HepG2 (cell line): Measurements from ENCODE around the gene TRPT1. TPM values are rescaled to one million over a fixed set of nuclear protein-coding genes. Genes with fewer than 3 reads are reported as not detected.
A peak's percentile ranks its signal among the peaks of the same experiment; 100 is the strongest.

Source experiments
- ATAC-seq: fragments of 200-7000 bp; cut with Tn5 transposase; 3 replicates; pipeline ENCODE4 v1.9.1; 2020; ENCODE audit warnings: mild to moderate bottlenecking, moderate library complexity
- BruUV-seq: library from RNA; stranded (reverse); fragments of 400-500 nt; replicated peaks from 2 replicates; lab custom pipeline; 2021; lab: Mats Ljungman, UMichigan
- CTCF ChIA-PET: fragments of 300-600 bp; formaldehyde crosslinking; extraction: SDS; loops from one replicate; lab custom pipeline; 2021; ENCODE audit warnings: low total read pairs, inconsistent platforms, low intra/inter-chr PET ratio; lab: Yijun Ruan, JAX
- POLR2A ChIA-PET: fragments of 350-600 bp; sonication (Branson Sonifier 250); formaldehyde crosslinking; loops from one replicate; lab custom pipeline; 2020; ENCODE audit warnings: antibody characterized with exemption, inconsistent platforms; lab: Yijun Ruan, JAX
- DNase-seq: peaks from one replicate; pipeline ENCODE4 v3.0.0-alpha.2; 2015; ENCODE audit warnings: low spot score
- FAIRE-seq: peaks from 3 replicates; lab custom pipeline; 2011; peaks lifted over from hg19 to GRCh38; lab: Jason Lieb, UNC
- H2AFZ ChIP-seq: one replicate; pipeline ENCODE4 v1.6.1; 2011; ENCODE audit warnings: low read length, inconsistent platforms
- H3K27ac ChIP-seq: fragments of 300-600 bp; 3 replicates; pipeline ENCODE4 v1.8.0; 2011; ENCODE audit warnings: mixed run types, mild to moderate bottlenecking, mixed read lengths, low read length, inconsistent platforms; ENCODE audit not compliant: insufficient read depth; ENCODE audit errors: extremely low read length
- H3K27me3 ChIP-seq, 2 experiments: fragments of 200-600 bp in 1 of 2; 2 replicates in 1 of 2; 3 replicates in 1 of 2; pipeline versions ENCODE4 v1.6.0 to v1.8.0; 2011; ENCODE audit warnings: low read length in 2 of 2, mild to moderate bottlenecking in 2 of 2, moderate library complexity in 2 of 2, inconsistent platforms in 1 of 2; ENCODE audit not compliant: insufficient read depth in 2 of 2, control insufficient read depth in 1 of 2
- H3K36me3 ChIP-seq, 2 experiments: fragments of 200-600 bp in 1 of 2; replicated peaks in 1 of 2; 2 replicates in 1 of 2; 3 replicates in 1 of 2; pipeline versions ENCODE4 v1.5.1 to v1.8.0; 2011; ENCODE audit warnings: low read length in 2 of 2, inconsistent platforms in 1 of 2; ENCODE audit not compliant: insufficient read depth in 2 of 2, control insufficient read depth in 1 of 2
- H3K4me1 ChIP-seq: 2 replicates; pipeline ENCODE4 v1.5.1; 2012; ENCODE audit warnings: low read length, inconsistent platforms; ENCODE audit not compliant: insufficient read depth
- H3K4me2 ChIP-seq: 2 replicates; pipeline ENCODE4 v1.6.0; 2011; ENCODE audit warnings: low read depth, low read length, inconsistent platforms
- H3K4me3 ChIP-seq, 3 experiments: fragments of 200-600 bp in 1 of 3; sonication (generic), shearing (Covaris generic) in 1 of 3; replicated peaks in 1 of 3; 2 replicates each; pipeline ENCODE4 v1.5.1; 2011 to 2016; ENCODE audit warnings: low read length in 3 of 3, inconsistent platforms in 2 of 3, low read depth in 2 of 3, mild to moderate bottlenecking in 2 of 3, control low read depth in 1 of 3, mixed read lengths in 1 of 3; ENCODE audit not compliant: insufficient read depth in 1 of 3
- H3K79me2 ChIP-seq: one replicate; pipeline ENCODE4 v1.6.1; 2011; ENCODE audit warnings: low read length, inconsistent platforms; ENCODE audit not compliant: insufficient read depth
- H3K9ac ChIP-seq: 2 replicates; pipeline ENCODE4 v1.6.0; 2011; ENCODE audit warnings: mild to moderate bottlenecking, low read depth, low read length, inconsistent platforms; ENCODE audit not compliant: insufficient read depth
- H3K9me3 ChIP-seq: 2 replicates; pipeline ENCODE4 v1.5.1; 2012; ENCODE audit warnings: mild to moderate bottlenecking, low read length
- H4K20me1 ChIP-seq: 2 replicates; pipeline ENCODE4 v1.6.0; 2011; ENCODE audit warnings: inconsistent platforms, mild to moderate bottlenecking, low read length, moderate library complexity; ENCODE audit not compliant: insufficient read depth
- HBP1 ChIP-seq: IDR thresholded peaks from 2 replicates; pipeline ENCODE4 v1.6.1; 2016; ENCODE audit warnings: low read depth, control low read depth
- HMGA1 ChIP-seq: sonication (generic); formaldehyde crosslinking; conservative IDR thresholded peaks from 2 replicates; pipeline ENCODE4 v1.4.0; 2020; ENCODE audit warnings: missing genetic modification reagents
- MBNL3 ChIP-seq: fragments of 250-450 bp; sonication (Bioruptor Pico); conservative IDR thresholded peaks from 2 replicates; pipeline ENCODE4 v1.8.0; 2022; ENCODE audit warnings: mild to moderate bottlenecking, inconsistent platforms
- NONO ChIP-seq, 2 experiments: fragments of 450-650 bp in 1 of 2; sonication (generic) in 1 of 2; formaldehyde crosslinking in 1 of 2; IDR thresholded peaks in 1 of 2; conservative IDR thresholded peaks in 1 of 2; 2 replicates each; pipeline versions ENCODE4 v1.6.1 to v1.8.0; 2017 to 2022; ENCODE audit warnings: mild to moderate bottlenecking in 1 of 2, missing genetic modification reagents in 1 of 2, moderate library complexity in 1 of 2
- ONECUT2 ChIP-seq: sonication (generic); formaldehyde crosslinking; IDR thresholded peaks from 2 replicates; pipeline ENCODE4 v1.4.0; 2020; ENCODE audit warnings: missing genetic modification reagents
- TRIM24 ChIP-seq: sonication (generic); formaldehyde crosslinking; IDR thresholded peaks from 2 replicates; pipeline ENCODE4 v1.8.0; 2022; ENCODE audit warnings: mild to moderate bottlenecking, missing genetic modification reagents
- ZBTB38 ChIP-seq: sonication (generic); formaldehyde crosslinking; IDR thresholded peaks from 2 replicates; pipeline ENCODE4 v1.5.1; 2020; ENCODE audit warnings: mild to moderate bottlenecking, missing genetic modification reagents
- ZNF337 ChIP-seq: sonication (generic); formaldehyde crosslinking; IDR thresholded peaks from 2 replicates; pipeline ENCODE4 v1.5.1; 2020; ENCODE audit warnings: missing genetic modification reagents, low read depth, mild to moderate bottlenecking, borderline replicate concordance
- ZNF354B ChIP-seq: sonication (generic); formaldehyde crosslinking; IDR thresholded peaks from 2 replicates; pipeline ENCODE4 v1.8.0; 2022; ENCODE audit warnings: mild to moderate bottlenecking, missing genetic modification reagents
- ZNF549 ChIP-seq: sonication (generic); formaldehyde crosslinking; IDR thresholded peaks from 2 replicates; pipeline ENCODE4 v1.5.0; 2020; ENCODE audit warnings: missing genetic modification reagents
- ZNF687 ChIP-seq: sonication (generic); formaldehyde crosslinking; IDR thresholded peaks from 2 replicates; pipeline ENCODE4 v1.5.1; 2020; ENCODE audit warnings: mild to moderate bottlenecking, missing genetic modification reagents, moderate library complexity
- WGBS: methylation state at CpG from one replicate; pipeline ENCODE4 v1.1.6; 2017; ENCODE audit warnings: low lambda C conversion rate; 5-methylcytosine and 5-hydroxymethylcytosine counted together
- in situ Hi-C: cut with HindIII; loops from 2 replicates; pipeline ENCODE4 v1.10.0; 2017; ENCODE audit warnings: low pct_unique_long_range_greater_than_20kb; ENCODE audit not compliant: extremely low pct_ligation_motif_present
- intact Hi-C: fragments of 100-400 bp; cut with micrococcal nuclease; formaldehyde crosslinking; loops from one replicate; pipeline ENCODE4 v1.10.0; 2022; ENCODE audit not compliant: unreplicated experiment
- polyA plus RNA-seq, 8 experiments: library from polyadenylated mRNA; depleted of rRNA in 3 of 8; stranded (reverse) in 7 of 8; unstranded in 1 of 8; fragments of >200 nt; fragmentation: Illumina TruSeq in 4 of 8; extraction: Trizol in 4 of 8; gene quantifications; 2 replicates each; pipeline versions ENCODE4 v1.2.1 to v1.2.3, GENCODE V29; 2011 to 2016; ENCODE audit warnings: low read depth in 4 of 8, missing spikeins in 1 of 8, mixed read lengths in 1 of 8; ENCODE audit not compliant: insufficient read depth in 1 of 8
- total RNA-seq, 5 experiments: library from RNA; depleted of rRNA; stranded (reverse); fragments of >200 nt; fragmentation: Illumina TruSeq; extraction: Trizol; gene quantifications; 2 replicates each; pipeline ENCODE4 v1.2.3, GENCODE V29; 2016; ENCODE audit warnings: low read depth in 1 of 5

Gene TRPT1
- total and polyA plus RNA-seq, 2 of the 13 experiments (the other 11 are each of a cell fraction or from before 2014, with no cell fraction given), result 24.8 to 40.7 TPM

- intact Hi-C loops (no loop called here), in situ Hi-C loops (no loop called here)
- peaks cover 3% of the 10 kb centered on the region for H3K79me2 ChIP-seq
- H3K4me3 ChIP-seq, result peak overlapping the region in 1 of 3 experiments; percentile 50; a peak in 1 of 6 replicates
- H3K27me3 ChIP-seq, result no peaks in the 10 kb centered on the region
- 79% methylated on average over 5 of the region's 15 CpGs for WGBS
- no peak overlapping the region for H3K27ac ChIP-seq
- no peaks in the 10 kb centered on the region for H4K20me1 ChIP-seq
- H2AFZ ChIP-seq, result no peak overlapping the region
- H3K9me3 ChIP-seq, result no peaks in the 10 kb centered on the region
- H3K9ac ChIP-seq, result 0 out of 2 replicates have a peak overlapping the region, but pooled peaks have one; percentile 3
- ATAC-seq (no peak), FAIRE-seq (no peak), DNase-seq (no peak)
- POLR2A ChIA-PET, result interaction anchor here (0.6 to 2.6 kb wide), 2 partner anchors 9 to 255 kb away, joined by 3 to 8 read pairs (median 3); partner anchors contain the start of gene FKBP2
- BruUV-seq, result no TSS peak
- H3K4me2 ChIP-seq, result peak overlapping the region; percentile 70; the same call in 1 of the 2 replicates
- H3K4me1 ChIP-seq, result peaks cover 67% of the 10 kb centered on the region
- no peak for TF ChIP-seq ZNF337 (CRISPR knock-in tag)
- no peak for TF ChIP-seq TRIM24
- TF ChIP-seq NONO (IDR thresholded peaks at IDR 0.05), result no peak
- no peak for TF ChIP-seq NONO (CRISPR knock-in tag; conservative IDR thresholded peaks at IDR 0.05)
- no peak for TF ChIP-seq ZNF354B (CRISPR knock-in tag)
- TF ChIP-seq ZBTB38 (CRISPR knock-in tag), result 0 out of 2 replicates have a peak, but pooled peaks have one; percentile 15
- TF ChIP-seq HBP1, result no peak
- TF ChIP-seq ZNF687, result peak; percentile 37
- TF ChIP-seq ZNF549 (CRISPR knock-in tag), result no peak
- TF ChIP-seq HMGA1 (CRISPR knock-in tag), result no peak
- TF ChIP-seq ONECUT2 (CRISPR knock-in tag), result no peak
- no peak for TF ChIP-seq MBNL3 (CRISPR knock-in tag)
- no peaks in the 10 kb centered on the region for H3K36me3 ChIP-seq
- CTCF ChIA-PET, result no interaction called here
Observed at GRCh38 chr11:64232182-64232966, 6.4 kb upstream of the TRPT1 start.
